Stimulated activated CD4-positive, alpha-beta T cell treated with anti-CD3 and anti-CD28 coated beads, TNF-alpha, amount 100 ng/mL, for 24 hours (primary cell): ENCODE results near the gene ATP10D.

Source experiments
- DNase-seq, 3 experiments: peaks; one replicate each; pipeline ENCODE4 v3.0.0-alpha.2; 2020; ENCODE audit warnings: low read depth in 3 of 3

The ATP10D gene

GRCh38 chr4:47590325-47590724 is 105.2 kb downstream of the ATP10D start:
- no peak for DNase-seq

- DNase-seq, result no peak
Measured at GRCh38 chr4:47597696-47598095, 112.6 kb downstream of the ATP10D start.

- DNase-seq, result no peak
Measured at GRCh38 chr4:47598320-47598719, 113.2 kb downstream of the ATP10D start.

GRCh38 chr4:47598896-47599295 is 113.8 kb downstream of the ATP10D start:
- DNase-seq, result no peak

GRCh38 chr4:47606482-47606881 is 121.4 kb downstream of the ATP10D start:
- DNase-seq, result no peak

- DNase-seq, result no peak
Measured at GRCh38 chr4:47612116-47613023, 127.3 kb downstream of the ATP10D start.

GRCh38 chr4:47615385-47615784 is 130.3 kb downstream of the ATP10D start:
- DNase-seq, result no peak

- DNase-seq, result no peak
Measured at GRCh38 chr4:47617607-47618006, 132.5 kb downstream of the ATP10D start.

- no peak for DNase-seq
Measured at GRCh38 chr4:47619691-47620090, 134.6 kb downstream of the ATP10D start.

GRCh38 chr4:47621181-47621580 is 136.1 kb downstream of the ATP10D start:
- no peak for DNase-seq

- no peak for DNase-seq
Measured at GRCh38 chr4:47624031-47624441, 139.0 kb downstream of the ATP10D start.

- no peak for DNase-seq
Measured at GRCh38 chr4:47631161-47631560, 146.1 kb downstream of the ATP10D start.

- DNase-seq, result no peak
Measured at GRCh38 chr4:47639531-47639930, 154.5 kb downstream of the ATP10D start.

GRCh38 chr4:47640911-47641310 is 155.8 kb downstream of the ATP10D start:
- no peak for DNase-seq

GRCh38 chr4:47641755-47642154 is 156.7 kb downstream of the ATP10D start:
- DNase-seq, result no peak

GRCh38 chr4:47642191-47642830 is 157.2 kb downstream of the ATP10D start:
- DNase-seq, result no peak
